Heart left ventricle (tissue), 13 donors: ENCODE results near the gene ATRN.

Source experiments
- CTCF ChIP-seq, 12 donors: fragments of 200-600 bp; sonication (generic) in 4 of 12; IDR thresholded peaks; one replicate each; pipeline versions ENCODE4 v1.5.0 to v1.8.0; 2018 to 2022; ENCODE audit warnings: antibody characterized with exemption in 12 of 12, mild to moderate bottlenecking in 5 of 12
- POLR2A ChIP-seq, 2 donors: fragments of 450-650 bp; IDR thresholded peaks; one replicate each; pipeline ENCODE4 v1.6.1; 2017; ENCODE audit warnings: antibody characterized with exemption in 2 of 2, mild to moderate bottlenecking in 2 of 2, moderate library complexity in 2 of 2
- donor health status: ischemic (EF 13 %, LVEDD 7.1; RV severe dilation, severe dysfunction).
- donor health status: DM: no; HTN: yes; CAD: no.
- donor health status: DM: no; HTN: no; CAD: no.
- donor health status: ischemic (EF 25% LVEDD 6.9; RV normal size, moderate dysfunction).
- donor health status: ischemic (EF 25% LVEDD 5.7; RV mildly dilated, moderate dysfunction).
- donor health status: ischemic (EF 35%, LVEDD 5.7; RV mildly dilated, moderate dysfunction).
- donor health status: nonischemic (EF 11% LVEDD 7.7; RV severe dilation, severe dysfunction).
- donor health status: DM: yes; HTN: yes; CAD: no.
- donor health status: PGD.
- donor health status: ischemic (EF 29% LVEDD 5.4; RV normal size, mild dysfunction).
- donor health status: nonischemic (EF 23%, LVEDD 6.1; RV moderate dilation, normal function).

DNA sequence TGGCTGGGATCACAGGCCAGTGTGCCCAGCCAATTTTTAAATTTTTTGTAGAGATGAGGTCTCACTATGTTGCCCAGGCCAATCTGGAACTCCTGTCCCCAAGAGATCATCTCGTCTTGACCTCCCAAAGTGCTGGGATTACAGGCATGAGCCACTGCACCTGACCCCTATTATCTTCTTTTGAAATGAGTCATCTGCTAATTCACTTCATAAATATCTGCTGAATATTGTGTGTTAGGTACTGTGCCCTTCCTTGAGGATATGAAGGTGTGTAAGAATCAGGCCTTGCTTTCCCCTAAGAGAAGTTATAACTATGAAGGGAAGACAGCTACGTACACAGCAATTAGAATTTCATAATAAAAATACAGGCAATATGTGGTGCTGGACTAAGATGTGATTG is 8.2 kb downstream of the ATRN start:
- TF ChIP-seq CTCF (IDR thresholded peaks at IDR 0.05) = no peak
- TF ChIP-seq POLR2A (IDR thresholded peaks at IDR 0.05) = no peak
